Right lobe of liver (tissue), 6 donors: ENCODE results near the gene TTC23. TPM values are rescaled to one million over a fixed set of nuclear protein-coding genes. Genes with fewer than 3 reads are reported as not detected.
A peak's percentile ranks its signal among the peaks of the same experiment; 100 is the strongest.

Experiments
- ATAC-seq, 4 donors: fragments of 200-7000 bp; cut with Tn5 transposase; one replicate each; pipeline ENCODE4 v1.9.1; 2020; ENCODE audit warnings: mild to moderate bottlenecking in 4 of 4, moderate library complexity in 4 of 4
- DNase-seq, 3 donors: peaks; one replicate each; pipeline ENCODE4 v3.0.0-alpha.2; 2020
- H3K27ac ChIP-seq, 3 donors: fragments of 200-600 bp; one replicate each; pipeline ENCODE4 v1.8.0; 2022
- H3K27me3 ChIP-seq, 2 donors: fragments of 200-600 bp; one replicate each; pipeline ENCODE4 v1.8.0; 2022
- H3K36me3 ChIP-seq, 4 donors: fragments of 200-600 bp; sonication (generic) in 1 of 4; one replicate each; pipeline versions ENCODE4 v1.5.1 to v1.8.0; 2017 to 2022; ENCODE audit warnings: control low read depth in 1 of 4
- H3K4me1 ChIP-seq, 4 donors: fragments of 200-600 bp; sonication (generic) in 1 of 4; one replicate each; pipeline versions ENCODE4 v1.5.1 to v1.8.0; 2017 to 2022; ENCODE audit warnings: control low read depth in 1 of 4
- H3K4me3 ChIP-seq, 3 donors: fragments of 200-600 bp; one replicate each; pipeline ENCODE4 v1.8.0; 2022
- H3K9me3 ChIP-seq, 4 donors: fragments of 200-600 bp; sonication (generic) in 1 of 4; one replicate each; pipeline versions ENCODE4 v1.5.1 to v1.8.0; 2017 to 2022; ENCODE audit warnings: control low read depth in 1 of 4
- POLR2A ChIP-seq: fragments of 450-650 bp; IDR thresholded peaks from one replicate; pipeline ENCODE4 v1.6.1; 2017; ENCODE audit warnings: antibody characterized with exemption, mild to moderate bottlenecking
- whole genome bisulfite sequencing: methylation state at CpG from one replicate; pipeline ENCODE4 v1.1.6; 2018; ENCODE audit warnings: low coverage, low lambda C conversion rate; ENCODE audit not compliant: insufficient coverage; ENCODE audit errors: missing lambda C conversion rate; 5-methylcytosine and 5-hydroxymethylcytosine counted together
- intact Hi-C, 2 donors: fragments of 100-400 bp; cut with DNase I; formaldehyde crosslinking; loops; one replicate each; pipeline versions ENCODE4 v1.11.2 to v1.14.1; 2022
- total RNA-seq, 6 experiments: library from RNA; depleted of rRNA in 2 of 6; stranded (reverse); fragments of >200 nt in 2 of 6; fragmentation: NEBNext Ultra II Directional in 3 of 6; extraction: Animal tissue kit (Norgen Biotek cat#: 25700) in 3 of 6; gene quantifications; one replicate each; pipeline versions ENCODE4 v1.1.0 to v1.2.4, GENCODE V29; 2016 to 2023
- TF ChIP-seq, protein P1 (sequence below), 4 donors: fragments of 200-600 bp in 3 of 4; fragments of 450-650 bp in 1 of 4; IDR thresholded peaks; one replicate each; pipeline versions ENCODE4 v1.5.1 to v1.8.0; 2016 to 2022; ENCODE audit warnings: antibody characterized with exemption in 4 of 4, mild to moderate bottlenecking in 2 of 4
- donor health status: DM: no; HTN: yes; CAD: no.
- donor health status: DM: no; HTN: no; CAD: no.
- donor health status: DM: no; HTN: no; CAD: no.
- donor health status: DM: no; HTN: yes; CAD: no.
- donor health status: DM: no; HTN: yes; CAD: no.

TTC23 gene
- total RNA-seq, 6 experiments from 2014 or later = 6.1 to 18.4 (median 9.1) TPM

DNA sequence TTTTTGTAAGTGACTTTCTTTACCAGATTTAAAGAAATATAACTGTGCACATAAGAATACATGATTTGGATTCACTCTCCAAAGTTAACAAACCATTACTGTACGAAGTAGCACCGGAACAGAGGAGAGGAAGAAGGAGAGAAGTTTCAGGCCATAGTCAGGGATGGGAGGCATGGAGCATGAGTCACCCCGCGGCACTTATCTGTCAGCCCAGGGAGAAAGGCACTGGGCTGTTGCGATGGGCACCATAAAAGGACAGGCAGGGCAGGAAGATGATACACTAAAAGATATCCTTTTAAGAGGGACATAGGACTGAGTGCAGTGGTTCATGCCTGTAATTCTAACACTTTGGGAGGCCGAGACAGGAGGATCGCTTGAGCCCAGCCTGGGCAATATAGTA lies 37.0 kb downstream of the TTC23 start:
- no peak overlapping the region for H3K27ac ChIP-seq
- no peak for ATAC-seq
- WGBS = 96% methylated on average over 6 of the region's 7 CpGs
- no peaks in the 10 kb centered on the region for H3K9me3 ChIP-seq
- no peak for DNase-seq
- TF ChIP-seq, protein P1, sequence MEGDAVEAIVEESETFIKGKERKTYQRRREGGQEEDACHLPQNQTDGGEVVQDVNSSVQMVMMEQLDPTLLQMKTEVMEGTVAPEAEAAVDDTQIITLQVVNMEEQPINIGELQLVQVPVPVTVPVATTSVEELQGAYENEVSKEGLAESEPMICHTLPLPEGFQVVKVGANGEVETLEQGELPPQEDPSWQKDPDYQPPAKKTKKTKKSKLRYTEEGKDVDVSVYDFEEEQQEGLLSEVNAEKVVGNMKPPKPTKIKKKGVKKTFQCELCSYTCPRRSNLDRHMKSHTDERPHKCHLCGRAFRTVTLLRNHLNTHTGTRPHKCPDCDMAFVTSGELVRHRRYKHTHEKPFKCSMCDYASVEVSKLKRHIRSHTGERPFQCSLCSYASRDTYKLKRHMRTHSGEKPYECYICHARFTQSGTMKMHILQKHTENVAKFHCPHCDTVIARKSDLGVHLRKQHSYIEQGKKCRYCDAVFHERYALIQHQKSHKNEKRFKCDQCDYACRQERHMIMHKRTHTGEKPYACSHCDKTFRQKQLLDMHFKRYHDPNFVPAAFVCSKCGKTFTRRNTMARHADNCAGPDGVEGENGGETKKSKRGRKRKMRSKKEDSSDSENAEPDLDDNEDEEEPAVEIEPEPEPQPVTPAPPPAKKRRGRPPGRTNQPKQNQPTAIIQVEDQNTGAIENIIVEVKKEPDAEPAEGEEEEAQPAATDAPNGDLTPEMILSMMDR (IDR thresholded peaks at IDR 0.05) = no peak
- no peak for TF ChIP-seq POLR2A
- H3K36me3 ChIP-seq = peaks cover 0 to 12% (median 4%) of the 10 kb centered on the region in 4 donors
- no peaks in the 10 kb centered on the region for H3K27me3 ChIP-seq
- H3K4me3 ChIP-seq = no peak overlapping the region
- no peaks in the 10 kb centered on the region for H3K4me1 ChIP-seq
- intact Hi-C loops = loop anchor here (5.0 kb wide), 2 partner anchors 105 to 110 kb away; partner anchors contain the start of gene SYNM (in 1 of the 2)

DNA sequence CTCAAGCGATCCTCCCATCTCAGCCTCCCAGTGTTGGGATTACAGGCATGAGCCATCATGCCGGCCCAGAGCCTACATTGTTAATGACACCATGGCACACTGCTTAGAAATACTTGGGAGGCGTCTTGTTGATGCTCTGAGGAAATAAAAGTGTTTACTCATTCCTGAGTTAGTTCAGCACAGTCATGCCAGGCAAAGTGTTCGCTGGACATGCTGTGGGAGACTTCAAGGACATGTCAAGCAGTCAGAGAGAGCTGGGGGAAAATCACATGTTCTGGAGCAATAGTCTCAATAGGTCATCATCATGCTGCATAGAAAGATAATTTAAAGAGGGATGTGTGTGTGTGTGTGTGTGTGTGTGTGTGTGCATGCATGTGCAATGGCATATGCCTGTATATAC lies 37.5 kb downstream of the TTC23 start:
- no peak overlapping the region for H3K4me3 ChIP-seq
- no peak overlapping the region for H3K27ac ChIP-seq
- no peaks in the 10 kb centered on the region for H3K4me1 ChIP-seq
- TF ChIP-seq, protein P1 (IDR thresholded peaks at IDR 0.05) = no peak
- no peak for TF ChIP-seq POLR2A
- DNase-seq (no peak), ATAC-seq (no peak)
- 77% methylated on average over 3 of the region's 4 CpGs for WGBS
- intact Hi-C loops = loop anchor here (5.0 kb wide), 2 partner anchors 105 to 110 kb away; partner anchors contain the start of gene SYNM (in 1 of the 2)
- no peaks in the 10 kb centered on the region for H3K27me3 ChIP-seq
- H3K36me3 ChIP-seq = peaks cover 0 to 12% (median 4%) of the 10 kb centered on the region in 4 donors
- no peaks in the 10 kb centered on the region for H3K9me3 ChIP-seq

DNA sequence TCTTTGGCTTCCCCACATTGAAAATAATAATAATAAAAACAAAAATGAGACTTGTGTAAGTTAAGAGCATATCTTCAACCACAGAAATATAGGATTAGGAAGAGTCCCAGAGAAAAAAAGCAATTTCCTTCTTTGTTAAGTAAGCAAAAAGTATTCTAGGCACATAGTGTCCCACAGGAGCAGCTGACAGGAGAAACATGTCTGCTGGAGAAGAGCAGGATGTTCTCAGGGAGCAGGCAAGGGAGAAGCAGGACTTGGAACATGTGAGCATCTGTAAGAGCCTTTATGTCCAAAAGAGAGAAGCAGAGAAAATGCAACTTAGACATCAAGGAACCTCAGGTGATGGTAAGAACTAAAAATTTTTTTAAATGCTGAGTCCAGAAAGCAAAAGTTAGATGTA lies 39.0 kb downstream of the TTC23 start:
- H3K4me3 ChIP-seq = no peak overlapping the region
- TF ChIP-seq POLR2A = no peak
- TF ChIP-seq, protein P1 (IDR thresholded peaks at IDR 0.05) = no peak
- H3K4me1 ChIP-seq = no peaks in the 10 kb centered on the region
- no peak overlapping the region for H3K27ac ChIP-seq
- H3K36me3 ChIP-seq = peaks cover 0 to 5% (median under 1%) of the 10 kb centered on the region in 4 donors
- no peaks in the 10 kb centered on the region for H3K9me3 ChIP-seq
- no peak for ATAC-seq
- H3K27me3 ChIP-seq = no peaks in the 10 kb centered on the region
- no peak for DNase-seq
- intact Hi-C loops = loop anchor here (5.0 kb wide), 2 partner anchors 103 to 108 kb away; partner anchors contain the start of gene SYNM (in 1 of the 2)

DNA sequence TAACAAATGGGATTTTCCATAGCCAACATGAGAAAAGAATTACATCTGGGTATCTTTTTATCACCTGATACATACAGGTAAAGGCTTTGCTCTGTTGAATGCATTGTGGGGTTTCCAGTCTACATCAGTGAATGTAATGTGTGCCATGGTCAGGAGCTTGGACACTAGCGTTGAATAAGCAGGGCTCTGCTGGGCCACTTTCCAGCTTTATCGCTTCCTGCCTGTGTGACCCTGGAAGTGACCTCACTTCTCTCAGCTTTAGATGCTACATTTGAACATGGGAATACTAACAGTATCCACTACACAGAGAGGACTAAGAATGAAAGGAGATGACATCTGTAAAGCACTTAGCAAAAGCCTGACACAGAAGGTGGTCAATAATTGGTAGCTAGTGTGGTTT lies 40.1 kb downstream of the TTC23 start:
- 71% methylated on average over 2 of the region's 2 CpGs for WGBS
- H3K36me3 ChIP-seq = no peaks in the 10 kb centered on the region

More for the DNA sequence above, 40.1 kb downstream of the TTC23 start:
- no peak for DNase-seq
- Histone ChIP-seq H3K27ac (no peak overlapping the region), H3K4me3 (no peak overlapping the region), H3K4me1 (no peaks in the 10 kb centered on the region), H3K9me3 (no peaks in the 10 kb centered on the region), H3K27me3 (no peaks in the 10 kb centered on the region)
- ATAC-seq = peak; percentile 17 to 63 (median 49)
- TF ChIP-seq POLR2A = no peak
- TF ChIP-seq, protein P1 (IDR thresholded peaks at IDR 0.05) = no peak
- intact Hi-C loops = no loop called here
